HL-60 (cell line): Measurements from ENCODE around the gene DLL1.

Experiments
- CTCF ChIP-seq: IDR thresholded peaks from one replicate; pipeline ENCODE4 v1.5.1; 2011; ENCODE audit warnings: low read length, control low read depth, inconsistent platforms; ENCODE audit not compliant: insufficient read depth
- GABPA ChIP-seq: IDR thresholded peaks from 2 replicates; pipeline ENCODE4 v1.6.1; 2012; ENCODE audit warnings: low read depth
- POLR2AphosphoS5 ChIP-seq: IDR thresholded peaks from 2 replicates; pipeline ENCODE4 v1.6.1; 2012; ENCODE audit warnings: low read depth
- REST ChIP-seq: IDR thresholded peaks from 2 replicates; pipeline ENCODE4 v1.6.1; 2012; ENCODE audit warnings: low read depth; ENCODE audit not compliant: insufficient replicate concordance
- SPI1 ChIP-seq: IDR thresholded peaks from 2 replicates; pipeline ENCODE4 v1.6.1; 2012; ENCODE audit warnings: low read depth, mild to moderate bottlenecking, borderline replicate concordance

- no peak for TF ChIP-seq CTCF
- no peak for TF ChIP-seq REST
- TF ChIP-seq POLR2AphosphoS5, result no peak
- no peak for TF ChIP-seq GABPA
- TF ChIP-seq SPI1, result no peak
Measured at GRCh38 chr6:170270984-170271593, 19.8 kb downstream of the DLL1 start.
